SU-DHL-6 (cell line): Measurements from ENCODE around the gene NCMAP.

ENCODE experiments used
- H2AFZ ChIP-seq: fragments of 200-600 bp; sonication (generic); 2 replicates; pipeline ENCODE4 v1.6.1; 2014; ENCODE audit warnings: low read depth, mild to moderate bottlenecking, moderate library complexity, mixed read lengths, antibody characterized with exemption, low read length; ENCODE audit not compliant: severe bottlenecking
- H3F3A ChIP-seq: fragments of 200-600 bp; shearing (Covaris generic); 2 replicates; pipeline ENCODE4 v1.6.0; 2016; ENCODE audit warnings: antibody characterized with exemption, mild to moderate bottlenecking; ENCODE audit not compliant: insufficient read depth
- H3K27ac ChIP-seq: fragments of 200-600 bp; sonication (generic); 2 replicates; pipeline ENCODE4 v1.5.1; 2016; ENCODE audit warnings: low read depth, mild to moderate bottlenecking, low read length, moderate library complexity, mixed read lengths
- H3K27me3 ChIP-seq: fragments of 200-600 bp; sonication (generic), shearing (Covaris generic); 2 replicates; pipeline ENCODE4 v1.6.0; 2014; ENCODE audit warnings: mild to moderate bottlenecking, low read length
- H3K36me3 ChIP-seq: fragments of 200-600 bp; sonication (generic); 2 replicates; pipeline ENCODE4 v1.6.1; 2014; ENCODE audit warnings: mild to moderate bottlenecking, low read length, mixed read lengths
- H3K4me2 ChIP-seq: fragments of 300-600, 200-600 bp; shearing (Covaris generic), sonication (generic); 2 replicates; pipeline ENCODE4 v1.6.0; 2014; ENCODE audit warnings: low read length, low read depth, mild to moderate bottlenecking; ENCODE audit not compliant: poor library complexity, severe bottlenecking
- H3K4me3 ChIP-seq: fragments of 200-600 bp; sonication (generic); 2 replicates; pipeline ENCODE4 v1.5.1; 2014; ENCODE audit warnings: antibody characterized with exemption, low read length, mild to moderate bottlenecking, mixed read lengths; ENCODE audit not compliant: insufficient read depth, poor library complexity, severe bottlenecking
- H3K79me2 ChIP-seq: fragments of 200-600 bp; sonication (generic); 2 replicates; pipeline ENCODE4 v1.6.1; 2014; ENCODE audit warnings: mild to moderate bottlenecking, low read length, moderate library complexity; ENCODE audit not compliant: insufficient read depth
- H3K9ac ChIP-seq: fragments of 200-600 bp; sonication (generic); 2 replicates; pipeline ENCODE4 v1.7.0; 2014; ENCODE audit warnings: mild to moderate bottlenecking, low read length
- H3K9me2 ChIP-seq: fragments of 200-600 bp; sonication (generic); replicated peaks from 2 replicates; pipeline ENCODE4 v1.6.1; 2014; ENCODE audit warnings: low read length; ENCODE audit not compliant: insufficient read depth
- H3K9me3 ChIP-seq: fragments of 200-600 bp; sonication (generic); 2 replicates; pipeline ENCODE4 v1.6.1; 2014; ENCODE audit warnings: low read length, mixed read lengths; ENCODE audit not compliant: insufficient read depth
- H4K20me1 ChIP-seq: fragments of 200-600 bp; sonication (generic); 2 replicates; pipeline ENCODE4 v1.6.1; 2014; ENCODE audit warnings: low read depth, mild to moderate bottlenecking, antibody characterized with exemption, low read length, moderate library complexity, mixed read lengths
- EZH2phosphoT487 ChIP-seq: fragments of 200-600 bp; sonication (generic), shearing (Covaris generic); conservative IDR thresholded peaks from 2 replicates; pipeline ENCODE4 v1.6.1; 2018; ENCODE audit warnings: mild to moderate bottlenecking, antibody characterized with exemption, low read length, moderate library complexity, mixed read lengths
- TF ChIP-seq, protein P1 (sequence below): fragments of 200-600 bp; sonication (generic); IDR thresholded peaks from one replicate; pipeline ENCODE4 v1.5.1; 2017; ENCODE audit warnings: antibody characterized with exemption, mild to moderate bottlenecking, low read length, moderate library complexity; ENCODE audit not compliant: insufficient read depth, poor library complexity, severe bottlenecking

Gene NCMAP

GRCh38 chr1:24558902-24559791 lies 3.3 kb downstream of the NCMAP start:
- H3K9ac ChIP-seq: no peak overlapping the region
- no peak overlapping the region for H2AFZ ChIP-seq
- no peaks in the 10 kb centered on the region for H4K20me1 ChIP-seq
- H3K27ac ChIP-seq: no peak overlapping the region
- TF ChIP-seq, protein P1, sequence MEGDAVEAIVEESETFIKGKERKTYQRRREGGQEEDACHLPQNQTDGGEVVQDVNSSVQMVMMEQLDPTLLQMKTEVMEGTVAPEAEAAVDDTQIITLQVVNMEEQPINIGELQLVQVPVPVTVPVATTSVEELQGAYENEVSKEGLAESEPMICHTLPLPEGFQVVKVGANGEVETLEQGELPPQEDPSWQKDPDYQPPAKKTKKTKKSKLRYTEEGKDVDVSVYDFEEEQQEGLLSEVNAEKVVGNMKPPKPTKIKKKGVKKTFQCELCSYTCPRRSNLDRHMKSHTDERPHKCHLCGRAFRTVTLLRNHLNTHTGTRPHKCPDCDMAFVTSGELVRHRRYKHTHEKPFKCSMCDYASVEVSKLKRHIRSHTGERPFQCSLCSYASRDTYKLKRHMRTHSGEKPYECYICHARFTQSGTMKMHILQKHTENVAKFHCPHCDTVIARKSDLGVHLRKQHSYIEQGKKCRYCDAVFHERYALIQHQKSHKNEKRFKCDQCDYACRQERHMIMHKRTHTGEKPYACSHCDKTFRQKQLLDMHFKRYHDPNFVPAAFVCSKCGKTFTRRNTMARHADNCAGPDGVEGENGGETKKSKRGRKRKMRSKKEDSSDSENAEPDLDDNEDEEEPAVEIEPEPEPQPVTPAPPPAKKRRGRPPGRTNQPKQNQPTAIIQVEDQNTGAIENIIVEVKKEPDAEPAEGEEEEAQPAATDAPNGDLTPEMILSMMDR: no peak
- no peak for TF ChIP-seq EZH2phosphoT487
- no peaks in the 10 kb centered on the region for H3F3A ChIP-seq
- H3K4me3 ChIP-seq: no peak overlapping the region
- H3K4me2 ChIP-seq: no peak overlapping the region
- no peaks in the 10 kb centered on the region for H3K9me2 ChIP-seq
- H3K79me2 ChIP-seq: no peaks in the 10 kb centered on the region
- H3K36me3 ChIP-seq: no peaks in the 10 kb centered on the region
- H3K9me3 ChIP-seq: no peaks in the 10 kb centered on the region
- H3K27me3 ChIP-seq: no peaks in the 10 kb centered on the region

DNA sequence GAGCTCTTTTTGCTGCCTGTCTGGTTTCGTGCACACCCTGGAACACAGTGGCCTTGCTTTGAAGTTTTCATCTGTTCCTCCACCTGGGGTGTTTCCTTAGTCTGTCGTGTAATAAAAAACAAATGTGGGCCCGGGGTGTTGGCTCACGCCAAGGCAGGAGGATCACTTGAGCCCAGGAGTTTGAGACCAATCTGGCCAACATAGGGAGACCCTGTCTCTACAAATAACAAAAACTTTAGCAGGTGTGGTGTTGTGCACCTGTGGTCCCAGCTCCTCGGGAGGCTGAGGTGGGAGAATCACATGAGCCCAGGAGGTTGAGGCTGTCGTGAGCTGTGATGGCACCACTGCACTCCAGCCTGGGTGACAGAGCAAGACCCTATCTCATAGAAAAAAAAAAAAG lies 4.5 kb downstream of the NCMAP start:
- no peak overlapping the region for H3K9ac ChIP-seq
- no peak overlapping the region for H2AFZ ChIP-seq
- no peaks in the 10 kb centered on the region for H3K9me2 ChIP-seq
- no peaks in the 10 kb centered on the region for H4K20me1 ChIP-seq
- H3K27ac ChIP-seq: no peak overlapping the region
- H3K4me2 ChIP-seq: no peak overlapping the region
- H3K79me2 ChIP-seq: no peaks in the 10 kb centered on the region
- H3K27me3 ChIP-seq: no peaks in the 10 kb centered on the region
- TF ChIP-seq, protein P1: no peak
- TF ChIP-seq EZH2phosphoT487: no peak
- no peaks in the 10 kb centered on the region for H3K9me3 ChIP-seq
- no peak overlapping the region for H3K4me3 ChIP-seq
- H3F3A ChIP-seq: no peaks in the 10 kb centered on the region
- no peaks in the 10 kb centered on the region for H3K36me3 ChIP-seq

DNA sequence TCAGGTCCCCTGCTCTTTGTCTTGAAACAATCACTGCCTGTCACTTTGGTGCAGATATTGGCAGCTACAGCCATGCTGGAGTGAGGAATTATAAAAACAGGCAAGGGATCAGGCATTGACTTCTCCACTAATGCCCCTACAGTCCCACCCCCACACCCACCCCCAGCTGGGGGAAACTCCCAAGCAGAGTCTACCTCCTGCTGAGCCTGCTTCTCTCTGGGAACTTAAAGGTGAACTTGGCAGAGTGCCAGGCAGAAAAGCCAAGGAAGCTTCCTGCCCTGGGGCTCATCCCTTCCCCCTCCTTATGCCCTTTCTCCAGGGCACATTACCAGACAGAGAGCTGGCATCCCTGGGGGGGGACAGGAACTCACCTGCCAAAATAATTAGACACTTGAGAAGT lies 6.7 kb downstream of the NCMAP start:
- H4K20me1 ChIP-seq: no peaks in the 10 kb centered on the region
- no peaks in the 10 kb centered on the region for H3K36me3 ChIP-seq
- H2AFZ ChIP-seq: no peak overlapping the region
- H3K4me3 ChIP-seq: no peak overlapping the region
- H3K79me2 ChIP-seq: no peaks in the 10 kb centered on the region
- no peak overlapping the region for H3K4me2 ChIP-seq
- no peak overlapping the region for H3K27ac ChIP-seq
- no peaks in the 10 kb centered on the region for H3K9me2 ChIP-seq
- H3K9ac ChIP-seq: no peak overlapping the region
- no peak for TF ChIP-seq EZH2phosphoT487
- TF ChIP-seq, protein P1: no peak
- no peaks in the 10 kb centered on the region for H3K9me3 ChIP-seq
- H3K27me3 ChIP-seq: no peaks in the 10 kb centered on the region
- no peaks in the 10 kb centered on the region for H3F3A ChIP-seq
